Measurements from ENCODE around the gene GEN1.
"Not testable (repeated sequence)": the region's sequence is repeated elsewhere in the genome, so short reads cannot be mapped to it uniquely, and the experiment has no call there.

Gene GEN1

DNA sequence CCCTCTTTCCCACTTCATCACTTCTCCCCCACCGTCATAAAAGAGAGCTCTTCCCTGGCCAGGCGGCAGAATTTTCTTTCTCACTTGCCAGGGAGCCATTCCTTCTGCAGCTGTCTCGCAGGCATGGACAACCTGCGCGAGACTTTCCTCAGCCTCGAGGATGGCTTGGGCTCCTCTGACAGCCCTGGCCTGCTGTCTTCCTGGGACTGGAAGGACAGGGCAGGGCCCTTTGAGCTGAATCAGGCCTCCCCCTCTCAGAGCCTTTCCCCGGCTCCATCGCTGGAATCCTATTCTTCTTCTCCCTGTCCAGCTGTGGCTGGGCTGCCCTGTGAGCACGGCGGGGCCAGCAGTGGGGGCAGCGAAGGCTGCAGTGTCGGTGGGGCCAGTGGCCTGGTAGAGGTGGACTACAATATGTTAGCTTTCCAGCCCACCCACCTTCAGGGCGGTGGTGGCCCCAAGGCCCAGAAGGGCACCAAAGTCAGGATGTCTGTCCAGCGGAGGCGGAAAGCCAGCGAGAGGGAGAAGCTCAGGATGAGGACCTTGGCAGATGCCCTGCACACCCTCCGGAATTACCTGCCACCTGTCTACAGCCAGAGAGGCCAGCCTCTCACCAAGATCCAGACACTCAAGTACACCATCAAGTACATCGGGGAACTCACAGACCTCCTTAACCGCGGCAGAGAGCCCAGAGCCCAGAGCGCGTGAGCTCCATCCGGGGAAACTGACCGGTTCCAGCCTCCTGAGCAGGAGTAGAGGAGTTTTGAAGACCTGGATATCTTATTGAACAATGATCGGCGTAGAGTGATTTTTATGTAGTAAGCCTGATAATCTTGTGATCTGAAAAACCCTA, 62.7 kb downstream of the GEN1 start, which contains the start of gene MSGN1:
MSGN1 (plus strand) TSS at position 65 of the 850 bp plus-strand sequence; CDS start at position 124, 59 bp downstream.
- CTCF ChIA-PET = no interaction called here

DNA sequence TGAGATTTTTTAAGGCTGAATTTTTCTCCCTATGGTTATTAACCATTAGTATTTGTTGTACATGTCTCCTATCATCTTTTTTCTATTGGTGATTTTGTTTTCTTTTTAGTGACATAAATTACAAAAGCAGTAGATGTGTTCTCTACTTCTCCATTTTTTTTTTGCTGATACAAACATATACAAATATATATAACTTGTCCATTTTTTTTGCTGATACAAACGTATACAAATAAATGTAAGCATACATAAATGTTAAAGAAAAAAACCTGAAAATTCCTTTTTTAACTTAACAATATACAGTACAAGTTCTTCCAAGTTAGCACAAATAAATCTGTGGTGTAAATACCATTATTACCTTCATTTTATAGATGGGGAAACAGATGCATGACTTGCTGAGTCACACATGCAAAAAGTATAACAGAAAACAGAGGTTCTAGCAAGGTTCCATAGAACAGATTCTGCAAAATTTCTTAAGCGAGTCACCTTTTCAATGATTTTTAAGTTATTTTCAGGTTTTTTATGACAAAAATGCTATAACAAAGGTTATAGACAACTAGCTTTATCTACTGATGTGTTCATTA, 64.4 kb downstream of the GEN1 start:
- peaks cover 41% of the 10 kb centered on the region for H3K27me3 Mint-ChIP-seq
- no peak overlapping the region for H3K4me3 Mint-ChIP-seq
- H3K36me3 Mint-ChIP-seq = no peaks in the 10 kb centered on the region
- no peak for DNase-seq
- no peaks in the 10 kb centered on the region for H3K9me3 Mint-ChIP-seq
- CTCF ChIA-PET = no interaction called here
- H3K4me1 Mint-ChIP-seq = peaks cover 37% of the 10 kb centered on the region
- H3K27ac Mint-ChIP-seq = no peak overlapping the region

More for the DNA sequence above, 62.7 kb downstream of the GEN1 start, which contains the start of gene MSGN1:
- no peak within 1 kb of the TSS for H3K4me3 Mint-ChIP-seq
- peaks cover 49% of the 10 kb centered on the region for H3K27me3 Mint-ChIP-seq
- no peak for DNase-seq
- no peaks in the 10 kb centered on the region for H3K36me3 Mint-ChIP-seq
- no peak within 1 kb of the TSS for H3K27ac Mint-ChIP-seq
- H3K4me1 Mint-ChIP-seq = peaks cover 21% of the 10 kb centered on the region
- no peaks in the 10 kb centered on the region for H3K9me3 Mint-ChIP-seq

DNA sequence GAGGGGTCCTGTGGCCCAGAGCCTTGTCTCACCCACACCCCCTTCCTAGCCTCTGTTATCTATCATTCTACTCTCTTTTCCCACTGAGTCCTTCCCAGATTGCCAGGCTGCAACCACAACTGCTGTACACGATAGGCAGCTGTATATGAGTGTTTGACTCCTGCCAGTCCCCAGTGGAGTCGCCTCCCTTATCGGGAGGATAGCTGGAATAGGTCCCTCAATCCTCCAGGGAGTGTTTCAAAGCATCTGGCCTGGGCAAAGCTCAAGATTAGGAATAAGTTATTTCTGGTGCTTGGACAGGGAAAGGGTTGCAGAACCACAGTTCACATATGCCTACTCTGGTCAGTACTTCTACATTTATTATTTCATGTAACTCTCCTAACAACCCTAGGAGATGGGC, 67.1 kb downstream of the GEN1 start:
- Mint-ChIP-seq H3K4me1 (peaks cover 31% of the 10 kb centered on the region), H3K4me3 (no peak overlapping the region), H3K9me3 (no peaks in the 10 kb centered on the region), H3K27ac (peak overlapping the region; percentile 53), H3K36me3 (no peaks in the 10 kb centered on the region), H3K27me3 (peaks cover 34% of the 10 kb centered on the region)
- DNase-seq = no peak
- CTCF ChIA-PET = interaction anchor here (0.9 to 1.5 kb wide), 3 partner anchors 10 to 102 kb away, joined by 3 to 4 read pairs (median 3); no protein-coding TSS in a partner anchor

DNA sequence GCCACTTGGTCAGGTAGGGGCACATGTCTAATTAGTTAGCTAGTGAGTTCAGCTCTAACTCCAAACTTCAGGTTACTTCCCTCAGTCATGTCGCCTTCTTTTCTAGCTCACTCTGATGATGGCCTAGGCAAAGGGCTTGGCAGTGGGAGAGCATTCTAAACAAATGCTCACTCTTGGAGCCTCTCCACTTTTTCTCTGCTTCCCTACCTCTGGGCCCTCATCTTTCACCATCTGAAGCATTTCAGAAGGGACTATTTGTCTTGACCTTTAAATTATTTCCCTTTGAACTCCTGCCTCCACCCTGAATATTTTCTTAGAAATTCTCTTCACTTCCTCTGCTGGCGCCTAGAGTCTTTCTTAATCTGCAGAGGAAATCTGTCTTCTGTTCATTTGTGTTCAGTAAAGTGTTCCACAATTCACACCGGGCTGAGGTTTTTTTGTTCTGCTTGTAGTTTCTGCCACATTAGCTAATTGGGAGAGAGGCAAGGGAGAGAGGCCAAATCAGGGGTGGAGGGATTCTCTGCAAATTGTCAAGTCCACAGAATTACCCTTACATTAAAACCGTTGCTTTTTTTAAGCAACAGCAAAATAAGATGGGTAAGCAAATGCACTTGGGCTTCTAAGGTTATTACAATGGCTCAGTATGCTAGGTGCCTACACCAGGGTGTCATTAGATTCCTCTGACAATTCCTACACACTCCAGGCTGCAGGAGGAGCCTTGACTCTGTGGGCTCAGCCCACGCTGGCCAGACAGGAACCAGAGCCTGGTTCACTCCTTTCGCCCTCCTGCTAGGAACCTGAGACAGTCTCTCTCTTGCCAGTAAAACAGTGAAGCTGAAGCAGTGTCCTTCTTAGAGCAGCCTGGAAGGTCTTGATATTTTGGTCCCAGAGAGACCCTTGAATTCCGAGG, 67.9 kb downstream of the GEN1 start:
- H3K27me3 Mint-ChIP-seq = peaks cover 34% of the 10 kb centered on the region
- H3K27ac Mint-ChIP-seq = peak overlapping the region; percentile 53
- H3K36me3 Mint-ChIP-seq = no peaks in the 10 kb centered on the region
- CTCF ChIA-PET = interaction anchor here (0.9 to 1.5 kb wide), 2 partner anchors 11 to 103 kb away, joined by 3 read pairs; no protein-coding TSS in a partner anchor
- H3K4me3 Mint-ChIP-seq = peak overlapping the region; percentile 1
- peaks cover 31% of the 10 kb centered on the region for H3K4me1 Mint-ChIP-seq
- no peaks in the 10 kb centered on the region for H3K9me3 Mint-ChIP-seq
- no peak for DNase-seq

DNA sequence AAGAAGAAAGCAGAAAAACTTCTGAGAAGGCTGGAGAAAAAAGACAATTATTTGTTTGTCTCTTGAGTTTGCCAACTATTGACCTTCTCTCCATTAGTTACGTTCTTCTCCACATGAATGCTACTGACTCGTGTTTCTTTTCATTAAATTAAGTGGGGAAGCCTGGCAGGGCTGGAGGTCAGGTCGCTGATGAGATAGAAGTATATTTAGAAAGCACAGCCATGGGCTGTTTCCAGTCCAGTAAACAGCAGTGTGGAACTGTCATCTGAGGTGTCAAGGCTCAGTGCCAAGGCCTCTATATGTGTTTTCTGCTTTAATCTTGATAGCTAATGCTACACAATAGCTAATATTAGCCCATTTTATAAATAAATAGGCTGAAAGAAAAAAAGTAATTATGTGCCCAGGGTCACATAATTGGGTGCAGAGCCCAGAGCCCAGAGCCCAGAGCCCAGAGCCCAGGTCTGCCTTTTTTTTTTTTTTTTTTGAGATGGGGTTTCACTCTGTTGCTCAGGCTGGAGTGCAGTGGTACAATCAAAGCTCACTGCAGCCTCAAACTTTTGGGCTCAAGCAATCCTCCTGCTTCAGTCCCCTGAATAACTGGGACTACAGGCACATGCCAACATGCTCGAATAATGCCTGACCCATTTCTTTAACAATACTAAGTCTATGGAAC, 68.6 kb downstream of the GEN1 start:
- peaks cover 31% of the 10 kb centered on the region for H3K4me1 Mint-ChIP-seq
- peak overlapping the region; percentile 73 for H3K27ac Mint-ChIP-seq
- peaks cover 36% of the 10 kb centered on the region for H3K27me3 Mint-ChIP-seq
- DNase-seq = no peak
- no peaks in the 10 kb centered on the region for H3K36me3 Mint-ChIP-seq
- H3K9me3 Mint-ChIP-seq = no peaks in the 10 kb centered on the region
- H3K4me3 Mint-ChIP-seq = no peak overlapping the region
- CTCF ChIA-PET = no interaction called here

DNA sequence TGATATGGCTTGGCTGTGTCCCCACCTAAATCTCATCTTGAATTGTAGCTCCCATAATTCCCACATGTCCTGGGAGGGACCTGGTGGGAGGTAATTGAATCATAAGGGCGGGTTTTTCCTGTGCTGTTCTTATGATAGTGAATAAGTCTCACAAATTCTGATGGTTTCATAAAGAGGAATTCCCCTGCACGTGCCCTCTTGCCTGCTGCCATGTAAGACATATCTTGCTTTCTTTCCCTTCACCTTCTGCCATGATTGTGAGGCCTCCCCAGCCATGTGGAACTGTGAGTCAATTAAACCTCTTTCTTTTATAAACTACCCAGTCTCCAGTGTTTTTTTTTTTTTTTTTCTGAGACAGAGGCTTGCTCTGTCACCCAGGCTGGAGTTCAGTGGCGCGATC, 69.7 kb downstream of the GEN1 start:
- H3K36me3 Mint-ChIP-seq, DNase-seq, H3K27ac Mint-ChIP-seq, H3K9me3 Mint-ChIP-seq, CTCF ChIA-PET, H3K4me3 Mint-ChIP-seq: not testable (repeated sequence)
- peaks cover 31% of the 10 kb centered on the region for H3K27me3 Mint-ChIP-seq
- H3K4me1 Mint-ChIP-seq = peaks cover 31% of the 10 kb centered on the region

DNA sequence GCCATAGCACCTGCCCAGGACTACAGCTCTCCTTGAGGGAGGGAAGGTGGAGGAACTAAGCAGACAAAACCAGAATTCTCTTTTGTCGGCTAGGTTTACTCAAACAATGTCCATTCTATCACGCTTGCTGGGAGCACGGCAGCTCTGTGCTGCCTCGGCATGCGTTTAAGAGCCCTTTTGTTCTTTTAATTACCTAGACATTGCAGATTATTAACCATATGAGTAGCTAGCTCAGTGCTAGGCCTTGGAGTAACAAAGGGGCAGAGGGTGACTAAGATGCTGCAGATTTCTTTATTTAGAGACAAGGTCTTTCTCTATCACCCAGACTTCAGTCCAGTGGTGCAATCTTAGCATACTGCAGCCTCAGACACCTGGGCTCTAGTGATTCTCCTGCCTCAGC, 73.4 kb downstream of the GEN1 start:
- CTCF ChIA-PET = interaction anchor here (1.0 kb wide), 1 partner anchor 107 kb away, joined by 5 read pairs; no protein-coding TSS in a partner anchor
- Mint-ChIP-seq H3K36me3 (no peaks in the 10 kb centered on the region), H3K27me3 (peaks cover 43% of the 10 kb centered on the region), H3K9me3 (no peaks in the 10 kb centered on the region), H3K27ac (no peak overlapping the region), H3K4me3 (no peak overlapping the region), H3K4me1 (peaks cover 18% of the 10 kb centered on the region)
- DNase-seq = no peak

DNA sequence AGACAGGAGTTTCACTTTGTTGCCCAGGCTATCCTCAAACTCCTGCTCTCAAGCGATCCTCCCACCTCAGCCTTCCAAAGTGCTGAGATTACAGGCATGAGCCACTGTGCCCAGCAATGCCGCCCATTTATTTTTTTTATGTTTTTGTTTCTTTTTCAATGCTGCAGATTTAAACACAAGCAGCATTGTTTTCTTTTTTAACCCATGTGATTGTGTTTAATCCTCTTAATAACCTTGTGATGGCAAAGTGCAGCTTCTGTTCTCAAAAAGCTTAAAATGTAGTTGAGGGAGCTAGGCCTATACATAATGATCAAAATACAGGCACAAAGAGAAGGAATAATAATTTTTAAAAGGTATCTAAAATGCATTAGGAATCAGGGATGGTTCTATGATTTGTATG, 73.8 kb downstream of the GEN1 start:
- Mint-ChIP-seq H3K27ac (no peak overlapping the region), H3K9me3 (no peaks in the 10 kb centered on the region), H3K4me3 (no peak overlapping the region), H3K36me3 (no peaks in the 10 kb centered on the region), H3K27me3 (peaks cover 45% of the 10 kb centered on the region), H3K4me1 (peaks cover 14% of the 10 kb centered on the region)
- DNase-seq = no peak
- CTCF ChIA-PET = interaction anchor here (1.0 kb wide), 1 partner anchor 108 kb away, joined by 5 read pairs; no protein-coding TSS in a partner anchor

DNA sequence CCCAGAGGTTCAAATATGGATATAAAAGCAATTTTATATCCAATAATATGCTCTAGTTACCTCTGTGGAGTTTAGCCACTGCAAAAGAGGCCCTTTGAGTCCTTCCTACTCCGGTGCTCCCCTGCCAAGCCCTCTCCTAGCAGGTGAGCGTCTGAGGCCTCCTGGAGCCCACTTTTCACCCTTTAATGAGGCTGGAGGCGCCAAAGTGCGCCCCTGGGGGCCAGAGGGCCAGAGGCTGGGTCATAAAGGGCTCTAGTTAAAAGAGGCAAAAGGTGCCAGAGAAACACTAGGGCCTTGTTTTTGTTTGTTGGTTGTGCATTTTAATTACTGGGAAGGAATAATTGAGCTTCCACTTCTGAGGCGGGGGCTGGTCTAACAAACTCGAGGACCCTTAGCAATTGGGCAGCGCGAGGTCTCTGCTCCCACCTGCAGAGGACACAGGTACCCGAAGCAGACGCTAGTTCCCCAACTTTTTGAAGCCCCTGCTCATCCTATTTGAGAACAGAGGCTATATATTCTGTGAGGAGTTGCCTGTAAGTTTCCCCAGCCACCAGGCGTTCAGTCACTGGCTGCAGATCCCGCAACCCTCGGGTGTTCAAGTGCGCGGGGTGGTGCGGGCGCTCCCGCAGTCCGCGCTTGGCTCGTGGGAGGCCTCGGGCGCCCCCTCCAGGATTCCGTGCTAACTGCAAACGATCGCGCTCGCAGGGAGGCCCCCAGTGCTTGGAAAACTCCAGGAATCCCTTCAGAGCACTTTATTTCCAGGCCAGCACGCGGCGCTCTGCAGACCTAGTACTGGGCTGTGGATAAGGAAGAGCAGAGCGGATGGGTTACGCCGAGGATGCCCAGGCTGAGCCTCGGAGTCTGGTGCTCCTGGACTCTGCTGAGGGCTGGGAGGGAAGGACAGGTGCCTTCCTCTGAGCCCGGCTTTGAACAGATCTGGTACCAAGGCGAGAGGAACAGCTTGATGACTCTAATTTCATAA, 76.4 kb downstream of the GEN1 start:
- no peaks in the 10 kb centered on the region for H3K36me3 Mint-ChIP-seq
- no peak overlapping the region for H3K4me3 Mint-ChIP-seq
- peaks cover 6% of the 10 kb centered on the region for H3K4me1 Mint-ChIP-seq
- peak; percentile 70 for DNase-seq
- H3K27me3 Mint-ChIP-seq = peaks cover 45% of the 10 kb centered on the region
- CTCF ChIA-PET = interaction anchor here (0.5 to 3.5 kb wide), 8 partner anchors 10 to 313 kb away, joined by 3 to 20 read pairs (median 4); no protein-coding TSS in a partner anchor
- H3K27ac Mint-ChIP-seq = no peak overlapping the region
- H3K9me3 Mint-ChIP-seq = no peaks in the 10 kb centered on the region

DNA sequence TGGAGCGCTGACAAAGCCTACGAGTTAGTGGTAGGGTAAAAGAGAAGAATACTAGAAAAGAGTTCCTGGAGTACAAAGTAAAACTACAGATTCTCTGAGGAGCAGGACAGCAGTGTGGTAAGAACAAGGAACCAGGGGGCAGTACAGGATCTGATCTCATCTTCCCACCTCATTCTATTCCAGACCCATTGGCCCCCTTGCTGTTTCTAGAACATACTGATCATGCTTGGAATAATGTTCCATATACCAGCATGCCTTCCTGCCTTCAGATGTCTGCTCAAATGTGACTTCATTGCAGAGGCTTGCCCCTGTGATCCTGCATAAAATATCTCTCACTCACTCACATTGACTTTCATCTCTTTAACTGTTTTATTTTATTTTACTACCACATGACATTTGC, 81.6 kb downstream of the GEN1 start:
- no peaks in the 10 kb centered on the region for H3K9me3 Mint-ChIP-seq
- H3K4me3 Mint-ChIP-seq = no peak overlapping the region
- no peaks in the 10 kb centered on the region for H3K36me3 Mint-ChIP-seq
- peaks cover 20% of the 10 kb centered on the region for H3K27me3 Mint-ChIP-seq
- DNase-seq = no peak
- no peak overlapping the region for H3K27ac Mint-ChIP-seq
- H3K4me1 Mint-ChIP-seq = peaks cover 4% of the 10 kb centered on the region
- CTCF ChIA-PET = no interaction called here
